HL-60 (cell line): ENCODE results near the gene CELF5.
"Not testable (repeated sequence)": the region's sequence is repeated elsewhere in the genome, so short reads cannot be mapped to it uniquely, and the experiment has no call there.

Source experiments
- DNase-seq, 2 experiments: peaks; one replicate each; pipeline ENCODE4 v3.0.0-alpha.2; 2010 to 2020; ENCODE audit warnings: low read depth in 1 of 2, low spot score in 1 of 2
- H3K27ac ChIP-seq: fragments of 250-450 bp; sonication (Bioruptor Pico); replicated peaks from 2 replicates; pipeline ENCODE4 v1.5.1; 2020; ENCODE audit warnings: mild to moderate bottlenecking, moderate library complexity
- H3K27me3 ChIP-seq: fragments of 250-450 bp; sonication (Bioruptor Pico); 2 replicates; pipeline ENCODE4 v1.5.1; 2021; ENCODE audit warnings: mild to moderate bottlenecking, moderate library complexity; ENCODE audit not compliant: insufficient read depth, poor library complexity, severe bottlenecking
- H3K4me3 ChIP-seq: replicated peaks from 2 replicates; pipeline ENCODE4 v1.5.1; 2011; ENCODE audit warnings: mild to moderate bottlenecking, control low read depth, low read length; ENCODE audit not compliant: insufficient read depth
- CTCF ChIP-seq: IDR thresholded peaks from one replicate; pipeline ENCODE4 v1.5.1; 2011; ENCODE audit warnings: low read length, control low read depth, inconsistent platforms; ENCODE audit not compliant: insufficient read depth
- GABPA ChIP-seq: IDR thresholded peaks from 2 replicates; pipeline ENCODE4 v1.6.1; 2012; ENCODE audit warnings: low read depth
- POLR2AphosphoS5 ChIP-seq: IDR thresholded peaks from 2 replicates; pipeline ENCODE4 v1.6.1; 2012; ENCODE audit warnings: low read depth
- SPI1 ChIP-seq: IDR thresholded peaks from 2 replicates; pipeline ENCODE4 v1.6.1; 2012; ENCODE audit warnings: low read depth, mild to moderate bottlenecking, borderline replicate concordance
- TF ChIP-seq, protein P1 (sequence below): IDR thresholded peaks from 2 replicates; pipeline ENCODE4 v1.6.1; 2012; ENCODE audit warnings: low read depth; ENCODE audit not compliant: insufficient replicate concordance

The CELF5 gene

GRCh38 chr19:3201911-3202310 is 22.6 kb upstream of the CELF5 start:
- H3K27me3 ChIP-seq, result no peaks in the 10 kb centered on the region
- H3K4me3 ChIP-seq, result no peak overlapping the region
- no peak for DNase-seq
- no peak for TF ChIP-seq SPI1
- TF ChIP-seq, protein P1, sequence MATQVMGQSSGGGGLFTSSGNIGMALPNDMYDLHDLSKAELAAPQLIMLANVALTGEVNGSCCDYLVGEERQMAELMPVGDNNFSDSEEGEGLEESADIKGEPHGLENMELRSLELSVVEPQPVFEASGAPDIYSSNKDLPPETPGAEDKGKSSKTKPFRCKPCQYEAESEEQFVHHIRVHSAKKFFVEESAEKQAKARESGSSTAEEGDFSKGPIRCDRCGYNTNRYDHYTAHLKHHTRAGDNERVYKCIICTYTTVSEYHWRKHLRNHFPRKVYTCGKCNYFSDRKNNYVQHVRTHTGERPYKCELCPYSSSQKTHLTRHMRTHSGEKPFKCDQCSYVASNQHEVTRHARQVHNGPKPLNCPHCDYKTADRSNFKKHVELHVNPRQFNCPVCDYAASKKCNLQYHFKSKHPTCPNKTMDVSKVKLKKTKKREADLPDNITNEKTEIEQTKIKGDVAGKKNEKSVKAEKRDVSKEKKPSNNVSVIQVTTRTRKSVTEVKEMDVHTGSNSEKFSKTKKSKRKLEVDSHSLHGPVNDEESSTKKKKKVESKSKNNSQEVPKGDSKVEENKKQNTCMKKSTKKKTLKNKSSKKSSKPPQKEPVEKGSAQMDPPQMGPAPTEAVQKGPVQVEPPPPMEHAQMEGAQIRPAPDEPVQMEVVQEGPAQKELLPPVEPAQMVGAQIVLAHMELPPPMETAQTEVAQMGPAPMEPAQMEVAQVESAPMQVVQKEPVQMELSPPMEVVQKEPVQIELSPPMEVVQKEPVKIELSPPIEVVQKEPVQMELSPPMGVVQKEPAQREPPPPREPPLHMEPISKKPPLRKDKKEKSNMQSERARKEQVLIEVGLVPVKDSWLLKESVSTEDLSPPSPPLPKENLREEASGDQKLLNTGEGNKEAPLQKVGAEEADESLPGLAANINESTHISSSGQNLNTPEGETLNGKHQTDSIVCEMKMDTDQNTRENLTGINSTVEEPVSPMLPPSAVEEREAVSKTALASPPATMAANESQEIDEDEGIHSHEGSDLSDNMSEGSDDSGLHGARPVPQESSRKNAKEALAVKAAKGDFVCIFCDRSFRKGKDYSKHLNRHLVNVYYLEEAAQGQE, result no peak
- TF ChIP-seq CTCF, result no peak
- TF ChIP-seq POLR2AphosphoS5, result no peak
- no peak for TF ChIP-seq GABPA
- no peak overlapping the region for H3K27ac ChIP-seq

DNA sequence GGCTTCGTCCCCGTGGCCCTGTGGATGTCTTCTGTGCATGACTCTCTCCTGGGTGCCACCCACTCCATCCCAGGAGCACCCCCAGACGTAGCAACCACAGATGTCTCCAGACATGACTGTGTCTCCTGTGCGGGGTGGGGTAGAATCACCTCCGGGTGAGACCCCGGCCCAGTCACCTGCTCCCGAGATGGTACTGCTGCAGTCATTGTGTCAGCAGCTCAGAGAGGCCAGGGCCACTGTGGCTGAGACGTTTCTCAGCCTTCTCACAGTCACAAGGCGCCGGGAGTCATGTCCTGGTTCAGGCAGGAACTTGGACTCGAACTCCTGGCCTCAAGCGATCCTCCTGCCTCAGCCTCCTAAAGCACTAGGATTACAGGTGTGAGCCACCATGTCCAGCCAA is 22.1 kb upstream of the CELF5 start:
- TF ChIP-seq GABPA (no peak), CTCF (no peak), SPI1 (no peak), POLR2AphosphoS5 (no peak)
- TF ChIP-seq, protein P1, result no peak
- H3K27me3 ChIP-seq, result no peaks in the 10 kb centered on the region
- no peak overlapping the region for H3K27ac ChIP-seq
- DNase-seq, result no peak
- no peak overlapping the region for H3K4me3 ChIP-seq

- H3K27ac ChIP-seq, H3K27me3 ChIP-seq, H3K4me3 ChIP-seq, DNase-seq: not testable (repeated sequence)
Measured at GRCh38 chr19:3202895-3203294, 21.6 kb upstream of the CELF5 start.

DNA sequence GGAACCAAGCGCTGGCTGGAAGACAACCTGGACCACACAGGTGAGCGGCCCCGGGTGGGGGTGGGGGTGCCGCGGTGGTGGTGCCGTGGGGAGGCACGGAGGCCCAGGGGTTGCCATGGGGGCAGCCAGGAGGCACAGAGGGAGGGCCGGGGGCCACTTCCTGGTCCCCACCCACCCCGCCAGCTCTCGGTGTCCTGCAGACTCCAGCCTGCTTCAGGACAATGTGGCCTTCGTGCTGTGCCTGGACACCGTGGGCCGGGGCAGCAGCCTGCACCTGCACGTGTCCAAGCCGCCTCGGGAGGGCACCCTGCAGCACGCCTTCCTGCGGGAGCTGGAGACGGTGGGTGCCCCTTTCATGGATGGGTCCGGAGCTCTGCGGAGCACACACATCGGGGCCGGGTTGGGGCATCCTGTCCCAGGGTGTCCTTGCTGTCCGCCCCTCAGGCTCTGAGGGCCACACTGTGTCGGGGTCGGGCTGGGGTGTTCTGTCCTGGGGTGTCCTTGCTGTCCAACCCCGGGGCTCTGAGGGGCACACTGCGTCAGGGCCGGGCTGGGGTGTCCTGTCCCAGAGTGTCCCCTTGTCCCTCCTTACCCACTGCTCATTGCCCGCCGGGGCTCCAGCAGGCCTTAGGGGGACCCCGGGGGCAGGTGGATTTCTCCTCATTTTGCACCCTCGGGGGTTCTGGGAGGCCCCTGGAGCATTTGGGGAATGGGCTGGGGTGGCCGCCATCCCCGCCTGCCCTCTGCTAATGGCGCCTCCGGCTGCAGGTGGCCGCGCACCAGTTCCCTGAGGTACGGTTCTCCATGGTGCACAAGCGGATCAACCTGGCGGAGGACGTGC is 20.4 kb upstream of the CELF5 start:
- Histone ChIP-seq H3K27me3 (no peaks in the 10 kb centered on the region), H3K4me3 (no peak overlapping the region), H3K27ac (no peak overlapping the region)
- TF ChIP-seq CTCF (no peak), GABPA (no peak)
- no peak for DNase-seq
